GM23338 (cell line): ENCODE results near the gene SEL1L3.

Experiments
- CREB1 ChIP-seq: fragments of 250-450 bp; sonication (Bioruptor Pico); IDR thresholded peaks from 2 replicates; pipeline ENCODE4 v1.5.0; 2020; ENCODE audit warnings: low read depth, mild to moderate bottlenecking, moderate library complexity
- ETS1 ChIP-seq: IDR thresholded peaks from 2 replicates; pipeline ENCODE4 v1.6.1; 2016; ENCODE audit warnings: antibody characterized with exemption
- EZH2 ChIP-seq: fragments of 200-600 bp; sonication (generic); IDR thresholded peaks from one replicate; pipeline ENCODE4 v1.8.0; 2017; ENCODE audit warnings: antibody characterized with exemption, mild to moderate bottlenecking, low read depth; ENCODE audit not compliant: unreplicated experiment
- EZH2phosphoT487 ChIP-seq: fragments of 200-600 bp; sonication (generic); IDR thresholded peaks from one replicate; pipeline ENCODE4 v1.8.1; 2018; ENCODE audit warnings: antibody characterized with exemption; ENCODE audit not compliant: unreplicated experiment
- JUNB ChIP-seq: IDR thresholded peaks from one replicate; pipeline ENCODE4 v1.6.1; 2016; ENCODE audit warnings: antibody characterized with exemption; ENCODE audit not compliant: unreplicated experiment
- NANOG ChIP-seq: IDR thresholded peaks from 2 replicates; pipeline ENCODE4 v1.6.1; 2016; ENCODE audit warnings: antibody characterized with exemption, borderline replicate concordance
- POLR2AphosphoS5 ChIP-seq: IDR thresholded peaks from 2 replicates; pipeline ENCODE4 v1.6.1; 2016; ENCODE audit warnings: antibody characterized with exemption, low read depth
- REST ChIP-seq: IDR thresholded peaks from one replicate; pipeline ENCODE4 v1.6.1; 2018; ENCODE audit warnings: antibody characterized with exemption; ENCODE audit not compliant: unreplicated experiment
- STAT1 ChIP-seq: IDR thresholded peaks from one replicate; pipeline ENCODE4 v1.6.1; 2016; ENCODE audit warnings: antibody characterized with exemption; ENCODE audit not compliant: unreplicated experiment
- ZNF331 ChIP-seq: fragments of 250-450 bp; sonication (Bioruptor Pico); IDR thresholded peaks from 2 replicates; pipeline ENCODE4 v1.5.0; 2020; ENCODE audit warnings: low read depth, mild to moderate bottlenecking, moderate library complexity
- TF ChIP-seq, protein P1 (sequence below), 2 experiments: fragments of 200-600 bp in 1 of 2; sonication (generic) in 1 of 2; conservative IDR thresholded peaks; 2 replicates each; pipeline versions ENCODE4 v1.5.1 to v1.6.1; 2016 to 2017; ENCODE audit warnings: antibody characterized with exemption in 2 of 2, low read depth in 2 of 2, mild to moderate bottlenecking in 2 of 2, moderate library complexity in 1 of 2
- TF ChIP-seq, protein P2 (sequence below): fragments of 250-450 bp; sonication (Bioruptor Pico); IDR thresholded peaks from 2 replicates; pipeline ENCODE4 v1.5.0; 2020; ENCODE audit warnings: mild to moderate bottlenecking, moderate library complexity

DNA sequence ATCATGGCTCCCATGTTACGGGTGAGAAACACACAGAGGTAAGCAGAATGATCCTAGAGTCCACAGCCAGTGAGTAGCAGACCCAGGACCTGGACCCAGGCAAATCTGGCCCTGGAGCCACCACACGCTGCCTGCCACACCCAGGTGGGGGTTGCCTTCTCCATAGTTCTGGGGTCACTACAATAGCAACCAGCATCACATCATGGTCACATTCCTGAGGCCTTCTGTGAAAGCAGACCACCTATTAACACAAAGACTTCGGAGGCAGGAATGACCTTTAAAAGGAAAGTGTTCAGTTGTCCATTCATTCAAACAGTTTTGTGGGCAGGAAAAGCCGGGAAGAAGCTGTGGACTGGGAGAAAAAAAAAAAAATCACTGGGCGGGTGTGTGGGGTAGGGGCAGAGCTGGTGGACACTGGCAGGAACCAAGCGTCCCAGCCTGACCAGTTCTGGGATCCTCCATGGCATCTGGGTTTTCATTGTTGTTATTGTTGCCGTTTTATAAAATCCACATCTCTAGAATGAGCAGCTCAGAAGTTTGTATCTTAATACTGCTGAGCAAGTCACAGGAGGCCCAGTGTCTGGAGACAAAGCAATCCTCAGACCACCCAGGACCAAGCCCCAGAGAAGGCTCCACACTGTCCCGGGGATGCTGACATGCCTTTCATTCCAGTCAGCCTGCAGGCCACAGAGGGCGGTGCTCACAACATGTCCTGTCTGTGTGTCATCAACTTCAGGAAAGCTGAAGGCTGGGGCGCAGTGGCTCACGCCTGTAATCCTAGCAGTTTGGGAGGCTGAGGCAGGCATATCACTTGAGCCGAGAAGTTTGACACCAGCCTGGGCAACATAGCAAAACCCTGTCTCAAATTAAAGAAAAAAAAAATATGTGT is 67.0 kb downstream of the SEL1L3 start:
- TF ChIP-seq, protein P1, sequence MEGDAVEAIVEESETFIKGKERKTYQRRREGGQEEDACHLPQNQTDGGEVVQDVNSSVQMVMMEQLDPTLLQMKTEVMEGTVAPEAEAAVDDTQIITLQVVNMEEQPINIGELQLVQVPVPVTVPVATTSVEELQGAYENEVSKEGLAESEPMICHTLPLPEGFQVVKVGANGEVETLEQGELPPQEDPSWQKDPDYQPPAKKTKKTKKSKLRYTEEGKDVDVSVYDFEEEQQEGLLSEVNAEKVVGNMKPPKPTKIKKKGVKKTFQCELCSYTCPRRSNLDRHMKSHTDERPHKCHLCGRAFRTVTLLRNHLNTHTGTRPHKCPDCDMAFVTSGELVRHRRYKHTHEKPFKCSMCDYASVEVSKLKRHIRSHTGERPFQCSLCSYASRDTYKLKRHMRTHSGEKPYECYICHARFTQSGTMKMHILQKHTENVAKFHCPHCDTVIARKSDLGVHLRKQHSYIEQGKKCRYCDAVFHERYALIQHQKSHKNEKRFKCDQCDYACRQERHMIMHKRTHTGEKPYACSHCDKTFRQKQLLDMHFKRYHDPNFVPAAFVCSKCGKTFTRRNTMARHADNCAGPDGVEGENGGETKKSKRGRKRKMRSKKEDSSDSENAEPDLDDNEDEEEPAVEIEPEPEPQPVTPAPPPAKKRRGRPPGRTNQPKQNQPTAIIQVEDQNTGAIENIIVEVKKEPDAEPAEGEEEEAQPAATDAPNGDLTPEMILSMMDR (conservative IDR thresholded peaks at IDR 0.05; ENCODE audit: low read depth in 2 of 2) = peak in 1 of 2 experiments; percentile 14; a peak in 1 of 4 replicates
- TF ChIP-seq EZH2 (no peak), EZH2phosphoT487 (no peak), ZNF331 (CRISPR knock-in tag) (no peak), REST (no peak), STAT1 (no peak), POLR2AphosphoS5 (no peak), JUNB (no peak), ETS1 (no peak), CREB1 (CRISPR knock-in tag) (no peak), NANOG (no peak)
- TF ChIP-seq, protein P2, sequence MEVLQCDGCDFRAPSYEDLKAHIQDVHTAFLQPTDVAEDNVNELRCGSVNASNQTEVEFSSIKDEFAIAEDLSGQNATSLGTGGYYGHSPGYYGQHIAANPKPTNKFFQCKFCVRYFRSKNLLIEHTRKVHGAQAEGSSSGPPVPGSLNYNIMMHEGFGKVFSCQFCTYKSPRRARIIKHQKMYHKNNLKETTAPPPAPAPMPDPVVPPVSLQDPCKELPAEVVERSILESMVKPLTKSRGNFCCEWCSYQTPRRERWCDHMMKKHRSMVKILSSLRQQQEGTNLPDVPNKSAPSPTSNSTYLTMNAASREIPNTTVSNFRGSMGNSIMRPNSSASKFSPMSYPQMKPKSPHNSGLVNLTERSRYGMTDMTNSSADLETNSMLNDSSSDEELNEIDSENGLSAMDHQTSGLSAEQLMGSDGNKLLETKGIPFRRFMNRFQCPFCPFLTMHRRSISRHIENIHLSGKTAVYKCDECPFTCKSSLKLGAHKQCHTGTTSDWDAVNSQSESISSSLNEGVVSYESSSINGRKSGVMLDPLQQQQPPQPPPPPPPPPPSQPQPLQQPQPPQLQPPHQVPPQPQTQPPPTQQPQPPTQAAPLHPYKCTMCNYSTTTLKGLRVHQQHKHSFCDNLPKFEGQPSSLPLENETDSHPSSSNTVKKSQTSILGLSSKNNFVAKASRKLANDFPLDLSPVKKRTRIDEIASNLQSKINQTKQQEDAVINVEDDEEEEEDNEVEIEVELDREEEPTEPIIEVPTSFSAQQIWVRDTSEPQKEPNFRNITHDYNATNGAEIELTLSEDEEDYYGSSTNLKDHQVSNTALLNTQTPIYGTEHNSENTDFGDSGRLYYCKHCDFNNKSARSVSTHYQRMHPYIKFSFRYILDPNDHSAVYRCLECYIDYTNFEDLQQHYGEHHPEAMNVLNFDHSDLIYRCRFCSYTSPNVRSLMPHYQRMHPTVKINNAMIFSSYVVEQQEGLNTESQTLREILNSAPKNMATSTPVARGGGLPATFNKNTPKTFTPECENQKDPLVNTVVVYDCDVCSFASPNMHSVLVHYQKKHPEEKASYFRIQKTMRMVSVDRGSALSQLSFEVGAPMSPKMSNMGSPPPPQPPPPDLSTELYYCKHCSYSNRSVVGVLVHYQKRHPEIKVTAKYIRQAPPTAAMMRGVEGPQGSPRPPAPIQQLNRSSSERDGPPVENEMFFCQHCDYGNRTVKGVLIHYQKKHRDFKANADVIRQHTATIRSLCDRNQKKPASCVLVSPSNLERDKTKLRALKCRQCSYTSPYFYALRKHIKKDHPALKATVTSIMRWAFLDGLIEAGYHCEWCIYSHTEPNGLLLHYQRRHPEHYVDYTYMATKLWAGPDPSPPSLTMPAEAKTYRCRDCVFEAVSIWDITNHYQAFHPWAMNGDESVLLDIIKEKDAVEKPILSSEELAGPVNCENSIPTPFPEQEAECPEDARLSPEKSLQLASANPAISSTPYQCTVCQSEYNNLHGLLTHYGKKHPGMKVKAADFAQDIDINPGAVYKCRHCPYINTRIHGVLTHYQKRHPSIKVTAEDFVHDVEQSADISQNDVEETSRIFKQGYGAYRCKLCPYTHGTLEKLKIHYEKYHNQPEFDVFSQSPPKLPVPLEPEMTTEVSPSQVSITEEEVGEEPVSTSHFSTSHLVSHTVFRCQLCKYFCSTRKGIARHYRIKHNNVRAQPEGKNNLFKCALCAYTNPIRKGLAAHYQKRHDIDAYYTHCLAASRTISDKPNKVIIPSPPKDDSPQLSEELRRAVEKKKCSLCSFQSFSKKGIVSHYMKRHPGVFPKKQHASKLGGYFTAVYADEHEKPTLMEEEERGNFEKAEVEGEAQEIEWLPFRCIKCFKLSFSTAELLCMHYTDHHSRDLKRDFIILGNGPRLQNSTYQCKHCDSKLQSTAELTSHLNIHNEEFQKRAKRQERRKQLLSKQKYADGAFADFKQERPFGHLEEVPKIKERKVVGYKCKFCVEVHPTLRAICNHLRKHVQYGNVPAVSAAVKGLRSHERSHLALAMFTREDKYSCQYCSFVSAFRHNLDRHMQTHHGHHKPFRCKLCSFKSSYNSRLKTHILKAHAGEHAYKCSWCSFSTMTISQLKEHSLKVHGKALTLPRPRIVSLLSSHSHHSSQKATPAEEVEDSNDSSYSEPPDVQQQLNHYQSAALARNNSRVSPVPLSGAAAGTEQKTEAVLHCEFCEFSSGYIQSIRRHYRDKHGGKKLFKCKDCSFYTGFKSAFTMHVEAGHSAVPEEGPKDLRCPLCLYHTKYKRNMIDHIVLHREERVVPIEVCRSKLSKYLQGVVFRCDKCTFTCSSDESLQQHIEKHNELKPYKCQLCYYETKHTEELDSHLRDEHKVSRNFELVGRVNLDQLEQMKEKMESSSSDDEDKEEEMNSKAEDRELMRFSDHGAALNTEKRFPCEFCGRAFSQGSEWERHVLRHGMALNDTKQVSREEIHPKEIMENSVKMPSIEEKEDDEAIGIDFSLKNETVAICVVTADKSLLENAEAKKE = no peak
